K562 (cell line): ENCODE data around the gene LPCAT2. TPM values are rescaled to one million over a fixed set of nuclear protein-coding genes. Genes with fewer than 3 reads are reported as not detected.

ENCODE experiments used
- ATAC-seq: fragments of 200-7000 bp; cut with Tn5 transposase; 3 replicates; pipeline ENCODE4 v1.9.1; 2020; ENCODE audit warnings: moderate library complexity
- BruUV-seq: library from RNA; stranded (reverse); fragments of 400-500 nt; replicated peaks from 2 replicates; lab custom pipeline; 2021; lab: Mats Ljungman, UMichigan
- CTCF ChIA-PET: fragments of 300-600 bp; formaldehyde crosslinking; extraction: SDS; loops from one replicate; lab custom pipeline; 2021; ENCODE audit warnings: low intra/inter-chr PET ratio; lab: Yijun Ruan, JAX
- POLR2A ChIA-PET: fragments of 300-600, 350-650 bp; sonication (Branson Sonifier 250); formaldehyde crosslinking; extraction: SDS; loops from one replicate; lab custom pipeline; 2021; ENCODE audit warnings: antibody characterized with exemption, inconsistent platforms; lab: Yijun Ruan, JAX
- DNase-seq, 4 experiments: peaks; one replicate each; pipeline versions ENCODE4 v3.0.0 to v3.0.0-alpha.2; 2011 to 2018; ENCODE audit warnings: low spot score in 3 of 4, mixed read lengths in 3 of 4; ENCODE audit errors: extremely low read depth in 1 of 4
- FAIRE-seq: peaks from 2 replicates; lab custom pipeline; 2011; peaks lifted over from hg19 to GRCh38; lab: Jason Lieb, UNC
- H2AFZ ChIP-seq: 2 replicates; pipeline ENCODE4 v1.6.0; 2011; ENCODE audit warnings: low read depth, low read length, control low read depth, inconsistent platforms
- H3K27ac ChIP-seq: fragments of 200-600 bp; 3 replicates; pipeline ENCODE4 v1.8.0; 2011; ENCODE audit warnings: low read depth, mild to moderate bottlenecking, control low read depth, inconsistent platforms, low read length, moderate library complexity, mixed read lengths; ENCODE audit errors: extremely low read depth
- H3K27me3 ChIP-seq, 2 experiments: fragments of 300-600 bp in 1 of 2; 2 replicates in 1 of 2; 3 replicates in 1 of 2; pipeline versions ENCODE4 v1.6.0 to v1.8.0; 2011; ENCODE audit warnings: inconsistent platforms in 2 of 2, low read length in 2 of 2, mild to moderate bottlenecking in 1 of 2, mixed read lengths in 1 of 2, moderate library complexity in 1 of 2; ENCODE audit not compliant: control insufficient read depth in 2 of 2, insufficient read depth in 2 of 2
- H3K36me3 ChIP-seq: fragments of 300-600 bp; 3 replicates; pipeline ENCODE4 v1.8.0; 2011; ENCODE audit warnings: mild to moderate bottlenecking, low read length, inconsistent platforms; ENCODE audit not compliant: control insufficient read depth, insufficient read depth
- H3K4me1 ChIP-seq, 2 experiments: fragments of 200-600 bp in 1 of 2; replicated peaks in 1 of 2; 2 replicates in 1 of 2; 3 replicates in 1 of 2; pipeline versions ENCODE4 v1.5.1 to v1.8.0; 2011; ENCODE audit warnings: inconsistent platforms in 2 of 2, low read length in 2 of 2, mild to moderate bottlenecking in 1 of 2, mixed read lengths in 1 of 2, moderate library complexity in 1 of 2; ENCODE audit not compliant: control insufficient read depth in 2 of 2, insufficient read depth in 2 of 2
- H3K4me2 ChIP-seq: 2 replicates; pipeline ENCODE4 v1.6.1; 2011; ENCODE audit warnings: low read length, control low read depth, inconsistent platforms, mixed read lengths; ENCODE audit not compliant: insufficient read depth
- H3K4me3 ChIP-seq: fragments of 200-600 bp; sonication (generic), shearing (Covaris generic); 2 replicates; pipeline ENCODE4 v1.5.1; 2016; ENCODE audit warnings: control low read depth, inconsistent platforms
- H3K79me2 ChIP-seq: fragments of 200-600 bp; 3 replicates; pipeline ENCODE4 v1.8.0; 2011; ENCODE audit warnings: low read length, inconsistent platforms; ENCODE audit not compliant: control insufficient read depth, insufficient read depth
- H3K9ac ChIP-seq, 2 experiments: 2 replicates each; pipeline versions ENCODE4 v1.6.0 to v1.6.1; 2011; ENCODE audit warnings: low read depth in 2 of 2, low read length in 2 of 2, control low read depth in 1 of 2, inconsistent platforms in 1 of 2, mild to moderate bottlenecking in 1 of 2, mixed read lengths in 1 of 2; ENCODE audit not compliant: insufficient read depth in 1 of 2
- H3K9me1 ChIP-seq: one replicate; pipeline ENCODE4 v1.6.0; 2011; ENCODE audit warnings: inconsistent platforms, mild to moderate bottlenecking, low read length, moderate library complexity; ENCODE audit not compliant: control insufficient read depth, insufficient read depth
- H3K9me3 ChIP-seq: replicated peaks from 2 replicates; pipeline ENCODE4 v1.5.1; 2011; ENCODE audit warnings: low read depth, low read length, inconsistent platforms; ENCODE audit not compliant: control insufficient read depth, insufficient read depth
- H4K20me1 ChIP-seq: replicated peaks from 2 replicates; pipeline ENCODE4 v1.6.1; 2011; ENCODE audit warnings: low read length, inconsistent platforms, mixed read lengths; ENCODE audit not compliant: control insufficient read depth, insufficient read depth
- CTBP1 ChIP-seq: fragments of 450-650 bp; IDR thresholded peaks from 2 replicates; pipeline ENCODE4 v1.6.1; 2016; ENCODE audit warnings: borderline replicate concordance
- HCFC1 ChIP-seq: IDR thresholded peaks from 2 replicates; pipeline ENCODE4 v1.6.1; 2012; ENCODE audit warnings: low read depth, low read length, improper control_type of control experiment
- JUND ChIP-seq, 2 experiments: IDR thresholded peaks; 2 replicates in 1 of 2; 3 replicates in 1 of 2; pipeline ENCODE4 v1.6.1; 2011; ENCODE audit warnings: borderline replicate concordance in 2 of 2, low read depth in 2 of 2, low read length in 2 of 2, improper control_type of control experiment in 1 of 2, missing biosample characterization in 1 of 2, missing genetic modification characterization in 1 of 2, missing genetic modification reagents in 1 of 2
- MCM5 ChIP-seq: fragments of 450-650 bp; IDR thresholded peaks from 2 replicates; pipeline ENCODE4 v1.6.1; 2016; ENCODE audit warnings: low read depth
- STAG1 ChIP-seq: sonication (generic); formaldehyde crosslinking; IDR thresholded peaks from 2 replicates; pipeline ENCODE4 v1.5.0; 2020; ENCODE audit warnings: missing genetic modification reagents, borderline replicate concordance
- ZNF551 ChIP-seq: fragments of 250-450 bp; sonication (Bioruptor Pico); IDR thresholded peaks from 2 replicates; pipeline ENCODE4 v1.5.0; 2021; ENCODE audit warnings: mild to moderate bottlenecking, moderate library complexity
- WGBS: fragments of 100-300 bp; shearing (Covaris generic); methylation state at CpG from one replicate; pipeline ENCODE4 v1.1.6; 2016; ENCODE audit warnings: low coverage, mixed read lengths; ENCODE audit not compliant: insufficient coverage; ENCODE audit errors: missing lambda C conversion rate; 5-methylcytosine and 5-hydroxymethylcytosine counted together
- in situ Hi-C: fragments of 300-500 bp; cut with MboI; formaldehyde crosslinking; loops from 4 replicates; pipeline ENCODE4 v1.15.0; 2018; ENCODE audit warnings: inconsistent platforms, mixed read lengths
- intact Hi-C: fragments of 100-400 bp; cut with micrococcal nuclease; formaldehyde crosslinking; loops from 2 replicates; pipeline ENCODE4 v1.14.2; 2022
- polyA plus RNA-seq, 8 experiments: library from polyadenylated mRNA; depleted of rRNA in 4 of 8; stranded (reverse) in 5 of 8; unstranded in 3 of 8; fragments of >200 nt; fragmentation: Nextera tagmentation in 2 of 8; fragmentation: Illumina TruSeq in 1 of 8; extraction: Ambion mirVana in 2 of 8; extraction: Trizol in 1 of 8; gene quantifications; 2 replicates each; pipeline versions ENCODE4 v1.2.1 to v1.2.3, GENCODE V29; 2011 to 2014; ENCODE audit warnings: inconsistent platforms in 1 of 8, missing spikeins in 1 of 8
- total RNA-seq, 7 experiments: library from RNA; depleted of rRNA in 6 of 7; stranded (reverse); fragments of >200 nt in 6 of 7; fragmentation: Illumina TruSeq in 2 of 7; extraction: Trizol in 2 of 7; gene quantifications; 2 replicates each; pipeline versions ENCODE4 v1.2.1 to v1.2.3, GENCODE V29; 2011 to 2021; ENCODE audit warnings: low replicate concordance in 1 of 7
- TF ChIP-seq, protein P1 (sequence below): fragments of 450-650 bp; IDR thresholded peaks from 2 replicates; pipeline ENCODE4 v1.6.1; 2016
- TF ChIP-seq, protein P2 (sequence below): fragments of 250-450 bp; sonication (Bioruptor Pico); IDR thresholded peaks from 2 replicates; pipeline ENCODE4 v1.4.0; 2020; ENCODE audit warnings: mild to moderate bottlenecking, moderate library complexity
- TF ChIP-seq, protein P3 (sequence below): conservative IDR thresholded peaks from 2 replicates; pipeline ENCODE4 v1.6.1; 2011; ENCODE audit warnings: low read depth, mild to moderate bottlenecking, low read length; ENCODE audit not compliant: control insufficient read depth

LPCAT2 gene
- total and polyA plus RNA-seq, 9 of the 15 experiments (the other 6 are each of a cell fraction or from before 2014, with no cell fraction given): 2.9 to 15.0 (median 7.3) TPM

DNA sequence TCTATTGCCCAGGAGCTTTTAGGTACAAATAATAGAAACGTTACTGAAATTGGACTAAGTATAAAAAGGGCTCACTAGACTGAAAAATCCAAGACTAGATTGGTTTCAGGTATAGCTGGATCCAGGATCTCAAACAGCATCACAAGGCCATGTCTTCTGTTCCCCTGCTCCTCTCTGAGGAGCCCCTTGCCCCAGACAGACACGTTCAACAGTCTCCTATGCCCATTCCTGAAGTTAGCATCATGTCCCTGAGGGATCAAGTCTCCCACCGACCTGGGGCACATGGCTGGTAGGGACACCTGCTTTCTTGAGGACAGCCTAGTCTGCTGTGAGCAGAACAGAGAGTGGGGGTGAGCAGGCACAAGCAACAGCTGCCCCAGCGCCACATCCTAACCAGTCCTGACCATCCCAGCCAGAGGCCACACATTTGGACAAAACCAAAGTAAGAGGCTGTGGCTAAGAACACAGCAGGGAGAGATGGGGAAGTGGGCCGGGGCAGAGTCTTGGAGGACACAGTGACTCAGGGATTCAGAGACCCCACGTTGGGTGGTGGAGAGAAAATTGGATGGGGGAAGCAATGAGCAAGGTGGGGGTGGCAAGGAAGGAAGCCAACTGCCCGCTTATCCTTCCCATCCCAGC lies 40.4 kb upstream of the LPCAT2 start:
- CTCF ChIA-PET: no interaction called here
- WGBS: 0% methylated on average over 7 of the region's 7 CpGs
- POLR2A ChIA-PET: interaction anchor here (0.6 kb wide), 1 partner anchor 896 kb away, joined by 3 read pairs; no protein-coding TSS in a partner anchor
- Histone ChIP-seq H3K27me3 (no peaks in the 10 kb centered on the region; a peak in 1 of 5 replicates), H3K9me1 (no peaks in the 10 kb centered on the region), H3K9ac (no peak overlapping the region), H3K4me1 (no peaks in the 10 kb centered on the region; a peak in 1 of 5 replicates), H4K20me1 (no peaks in the 10 kb centered on the region; the same call in 1 of the 2 replicates), H3K36me3 (no peaks in the 10 kb centered on the region), H3K27ac (no peak overlapping the region), H3K9me3 (no peaks in the 10 kb centered on the region), H3K4me2 (no peak overlapping the region), H3K79me2 (no peaks in the 10 kb centered on the region), H2AFZ (no peak overlapping the region), H3K4me3 (no peak overlapping the region)
- no TSS peak for BruUV-seq
- no peak for ATAC-seq
- FAIRE-seq: no peak
- in situ Hi-C loops (loop anchor here (5.0 to 10.0 kb wide), 4 partner anchors 79 to 856 kb away; no protein-coding TSS in a partner anchor), intact Hi-C loops (loop anchor here (5.0 to 10.0 kb wide), 2 partner anchors 174 to 476 kb away; no protein-coding TSS in a partner anchor)
- DNase-seq: no peak
- TF ChIP-seq, protein P1, sequence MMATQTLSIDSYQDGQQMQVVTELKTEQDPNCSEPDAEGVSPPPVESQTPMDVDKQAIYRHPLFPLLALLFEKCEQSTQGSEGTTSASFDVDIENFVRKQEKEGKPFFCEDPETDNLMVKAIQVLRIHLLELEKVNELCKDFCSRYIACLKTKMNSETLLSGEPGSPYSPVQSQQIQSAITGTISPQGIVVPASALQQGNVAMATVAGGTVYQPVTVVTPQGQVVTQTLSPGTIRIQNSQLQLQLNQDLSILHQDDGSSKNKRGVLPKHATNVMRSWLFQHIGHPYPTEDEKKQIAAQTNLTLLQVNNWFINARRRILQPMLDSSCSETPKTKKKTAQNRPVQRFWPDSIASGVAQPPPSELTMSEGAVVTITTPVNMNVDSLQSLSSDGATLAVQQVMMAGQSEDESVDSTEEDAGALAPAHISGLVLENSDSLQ: no peak
- TF ChIP-seq HCFC1: no peak
- TF ChIP-seq, protein P2, sequence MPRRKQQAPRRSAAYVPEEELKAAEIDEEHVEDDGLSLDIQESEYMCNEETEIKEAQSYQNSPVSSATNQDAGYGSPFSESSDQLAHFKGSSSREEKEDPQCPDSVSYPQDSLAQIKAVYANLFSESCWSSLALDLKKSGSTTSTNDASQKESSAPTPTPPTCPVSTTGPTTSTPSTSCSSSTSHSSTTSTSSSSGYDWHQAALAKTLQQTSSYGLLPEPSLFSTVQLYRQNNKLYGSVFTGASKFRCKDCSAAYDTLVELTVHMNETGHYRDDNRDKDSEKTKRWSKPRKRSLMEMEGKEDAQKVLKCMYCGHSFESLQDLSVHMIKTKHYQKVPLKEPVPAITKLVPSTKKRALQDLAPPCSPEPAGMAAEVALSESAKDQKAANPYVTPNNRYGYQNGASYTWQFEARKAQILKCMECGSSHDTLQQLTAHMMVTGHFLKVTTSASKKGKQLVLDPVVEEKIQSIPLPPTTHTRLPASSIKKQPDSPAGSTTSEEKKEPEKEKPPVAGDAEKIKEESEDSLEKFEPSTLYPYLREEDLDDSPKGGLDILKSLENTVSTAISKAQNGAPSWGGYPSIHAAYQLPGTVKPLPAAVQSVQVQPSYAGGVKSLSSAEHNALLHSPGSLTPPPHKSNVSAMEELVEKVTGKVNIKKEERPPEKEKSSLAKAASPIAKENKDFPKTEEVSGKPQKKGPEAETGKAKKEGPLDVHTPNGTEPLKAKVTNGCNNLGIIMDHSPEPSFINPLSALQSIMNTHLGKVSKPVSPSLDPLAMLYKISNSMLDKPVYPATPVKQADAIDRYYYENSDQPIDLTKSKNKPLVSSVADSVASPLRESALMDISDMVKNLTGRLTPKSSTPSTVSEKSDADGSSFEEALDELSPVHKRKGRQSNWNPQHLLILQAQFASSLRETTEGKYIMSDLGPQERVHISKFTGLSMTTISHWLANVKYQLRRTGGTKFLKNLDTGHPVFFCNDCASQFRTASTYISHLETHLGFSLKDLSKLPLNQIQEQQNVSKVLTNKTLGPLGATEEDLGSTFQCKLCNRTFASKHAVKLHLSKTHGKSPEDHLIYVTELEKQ: no peak
- TF ChIP-seq MCM5: no peak
- TF ChIP-seq JUND (IDR thresholded peaks at IDR 0.05; ENCODE audit: borderline replicate concordance, low read depth, low read length): no peak
- TF ChIP-seq JUND (tag; IDR thresholded peaks at IDR 0.05; ENCODE audit: borderline replicate concordance, low read depth, low read length): no peak
- no peak for TF ChIP-seq CTBP1
- no peak for TF ChIP-seq STAG1 (CRISPR knock-in tag)
- no peak for TF ChIP-seq ZNF551 (CRISPR knock-in tag)
- TF ChIP-seq, protein P3, sequence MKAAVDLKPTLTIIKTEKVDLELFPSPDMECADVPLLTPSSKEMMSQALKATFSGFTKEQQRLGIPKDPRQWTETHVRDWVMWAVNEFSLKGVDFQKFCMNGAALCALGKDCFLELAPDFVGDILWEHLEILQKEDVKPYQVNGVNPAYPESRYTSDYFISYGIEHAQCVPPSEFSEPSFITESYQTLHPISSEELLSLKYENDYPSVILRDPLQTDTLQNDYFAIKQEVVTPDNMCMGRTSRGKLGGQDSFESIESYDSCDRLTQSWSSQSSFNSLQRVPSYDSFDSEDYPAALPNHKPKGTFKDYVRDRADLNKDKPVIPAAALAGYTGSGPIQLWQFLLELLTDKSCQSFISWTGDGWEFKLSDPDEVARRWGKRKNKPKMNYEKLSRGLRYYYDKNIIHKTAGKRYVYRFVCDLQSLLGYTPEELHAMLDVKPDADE: no peak
